Stimulated activated CD4-positive, alpha-beta T cell treated with anti-CD3 and anti-CD28 coated beads, Interleukin-4, amount 100 ng/mL, for 24 hours (primary cell): ENCODE data around the gene METTL25B.
A peak's percentile ranks its signal among the peaks of the same experiment; 100 is the strongest.

Experiments used
- DNase-seq: peaks from one replicate; pipeline ENCODE4 v3.0.0-alpha.2; 2020

Gene METTL25B

DNA sequence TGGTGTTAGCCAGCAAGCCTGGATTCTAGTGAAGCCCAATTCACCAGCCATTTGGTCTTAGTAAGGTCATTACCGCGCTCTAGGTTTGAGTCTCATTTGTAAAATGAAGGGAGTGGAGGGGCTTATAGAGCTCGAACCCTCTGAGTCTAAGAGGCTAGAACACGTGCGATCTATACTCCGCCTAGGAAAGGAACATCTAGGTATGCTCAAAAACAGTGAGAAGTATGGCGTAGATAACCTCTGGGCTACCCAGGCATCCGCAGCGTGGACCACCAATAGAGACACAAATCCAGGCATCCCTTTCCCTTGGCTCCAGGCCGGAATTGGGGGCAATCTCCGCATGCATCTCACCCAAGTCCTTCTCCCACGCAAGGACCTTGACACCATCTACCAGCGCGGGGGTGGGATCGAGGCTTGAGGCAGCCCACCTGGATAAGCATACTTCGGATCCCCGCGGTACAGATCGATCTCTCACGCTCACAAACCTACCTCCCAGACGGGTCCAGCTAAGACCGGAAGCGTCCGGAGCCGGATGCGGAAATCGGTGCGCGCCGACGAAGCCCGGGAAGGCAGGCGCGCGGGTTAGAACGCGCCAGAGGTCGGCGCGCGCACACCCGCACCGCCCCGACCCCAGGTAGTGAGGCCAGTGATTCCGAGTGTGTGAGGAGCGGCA, at the start of gene METTL25B:
Gene METTL25B, plus strand, starts transcription at position 544 of the 673 bp plus-strand sequence. CDS start 636 bp downstream, outside the sequence.
- peak; percentile 81 for DNase-seq

GRCh38 chr1:156680056-156680455, 48.2 kb upstream of the METTL25B start:
- DNase-seq = no peak

DNA sequence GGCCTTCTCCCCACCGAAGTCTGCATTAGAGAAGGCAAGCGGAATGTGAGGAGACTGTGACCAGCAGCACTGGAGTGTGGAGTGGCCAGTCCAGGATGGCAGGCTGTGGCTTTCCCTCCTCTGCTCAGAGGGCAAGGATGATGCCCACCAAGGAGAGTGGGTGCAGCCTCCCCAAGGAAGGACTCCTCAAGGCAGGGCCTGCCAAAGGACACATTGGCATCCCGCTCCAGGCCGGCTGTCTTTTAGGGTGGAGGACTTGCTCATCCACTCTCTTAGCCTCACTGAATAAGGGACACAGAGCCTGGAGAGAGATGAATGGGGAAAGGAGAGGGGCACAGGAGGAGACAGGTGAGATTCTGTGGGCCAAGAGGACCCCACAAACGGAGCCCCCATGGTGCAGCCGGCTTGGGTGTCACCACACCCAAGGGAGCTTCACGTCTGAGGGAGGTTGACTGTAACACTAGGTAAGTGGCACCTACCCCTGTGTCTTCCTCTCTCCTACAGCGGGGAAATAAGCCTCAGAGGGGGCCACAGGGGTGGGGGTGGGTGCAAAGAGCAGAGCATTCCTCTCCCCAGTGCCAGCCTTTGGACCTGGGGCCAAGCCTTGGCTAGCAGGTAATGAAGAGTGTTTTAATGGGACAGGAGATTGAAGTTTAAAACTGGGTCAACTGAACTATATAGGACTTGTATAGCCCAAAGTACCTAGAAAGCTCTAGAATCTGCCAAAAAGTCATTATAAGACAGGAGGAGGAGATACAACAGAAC, 46.9 kb upstream of the METTL25B start:
- no peak for DNase-seq

- no peak for DNase-seq
Measured at GRCh38 chr1:156682166-156682890, 45.9 kb upstream of the METTL25B start.

- DNase-seq = peak; percentile 32
Measured at GRCh38 chr1:156684227-156684782, 44.0 kb upstream of the METTL25B start.

GRCh38 chr1:156689035-156689952, 39.0 kb upstream of the METTL25B start:
- peak; percentile 78 for DNase-seq

GRCh38 chr1:156689953-156690674, 38.2 kb upstream of the METTL25B start:
- no peak for DNase-seq

DNA sequence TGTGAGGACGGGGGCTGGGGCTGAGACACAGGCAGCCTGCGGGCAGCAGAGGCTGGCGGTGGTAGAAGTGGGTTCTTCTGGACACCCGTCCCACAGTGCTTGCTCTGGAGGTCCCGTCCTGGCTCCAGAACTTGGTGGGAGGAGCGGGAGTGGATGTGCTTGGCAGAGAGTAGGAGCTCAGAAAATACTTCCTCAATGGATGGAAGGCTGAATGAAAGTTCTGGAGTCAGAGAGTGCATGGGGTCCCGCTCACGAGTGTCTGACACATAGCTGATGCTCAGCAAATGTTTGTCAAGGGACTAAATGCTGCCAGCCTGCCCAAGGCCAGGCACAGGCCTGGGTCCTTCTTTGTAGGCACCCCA, 37.6 kb upstream of the METTL25B start:
- no peak for DNase-seq

GRCh38 chr1:156691191-156691590, 37.1 kb upstream of the METTL25B start:
- no peak for DNase-seq

DNA sequence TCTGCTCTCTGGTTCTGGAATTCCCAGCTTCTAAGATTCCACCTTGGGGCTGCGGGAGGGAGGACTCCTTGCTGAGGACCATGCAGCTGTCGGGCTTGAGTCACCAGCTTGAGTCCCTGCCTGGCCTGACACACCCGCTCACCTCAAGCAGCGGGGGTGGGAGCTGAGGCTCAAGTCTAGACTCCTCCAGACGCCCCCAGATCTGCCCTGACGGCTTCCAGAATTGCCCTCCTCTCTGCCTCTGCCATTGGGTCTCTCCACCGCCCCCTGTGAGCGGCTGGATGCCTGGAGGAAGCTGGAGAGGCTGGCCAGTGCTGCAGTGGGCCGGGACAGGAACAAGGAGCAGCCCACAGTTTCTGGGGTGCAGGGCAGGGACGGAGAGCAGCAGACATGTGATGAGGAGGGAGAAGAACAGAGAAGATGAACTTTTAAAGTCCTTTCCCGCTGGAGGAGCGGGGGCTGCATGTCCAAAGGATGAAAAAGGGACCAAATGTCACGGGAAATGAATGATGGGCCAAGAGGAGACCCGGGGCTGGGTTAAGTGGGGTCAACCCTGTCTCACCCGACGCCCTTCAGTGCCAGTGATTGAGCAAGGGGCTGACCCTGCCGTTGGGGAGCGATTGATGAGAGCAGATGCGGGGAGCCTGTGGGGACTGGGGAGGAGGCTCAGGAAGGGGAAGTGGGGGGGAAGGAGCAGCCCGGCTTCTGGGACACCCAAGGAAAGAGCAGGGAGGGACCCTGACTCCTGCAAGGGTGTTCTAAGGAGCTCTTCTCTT, 36.4 kb upstream of the METTL25B start:
- no peak for DNase-seq

- no peak for DNase-seq
Measured at GRCh38 chr1:156692441-156692924, 35.8 kb upstream of the METTL25B start.

GRCh38 chr1:156692925-156693847, 35.1 kb upstream of the METTL25B start:
- DNase-seq = no peak

GRCh38 chr1:156693848-156694689, 34.2 kb upstream of the METTL25B start:
- DNase-seq = no peak

DNA sequence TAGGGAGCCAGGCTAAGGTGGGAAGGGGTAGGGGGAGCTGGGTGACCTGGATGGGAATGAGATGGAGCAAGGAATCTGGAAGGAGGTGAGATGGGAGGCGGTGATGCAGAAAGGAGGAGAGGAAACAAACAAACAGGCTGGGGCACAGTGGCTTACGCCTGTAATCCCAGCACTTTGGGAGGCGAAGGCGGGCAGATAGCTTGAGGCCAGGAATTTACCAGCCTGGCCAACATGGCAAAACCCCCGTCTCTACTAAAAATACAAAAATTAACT, 33.6 kb upstream of the METTL25B start:
- DNase-seq = no peak

DNA sequence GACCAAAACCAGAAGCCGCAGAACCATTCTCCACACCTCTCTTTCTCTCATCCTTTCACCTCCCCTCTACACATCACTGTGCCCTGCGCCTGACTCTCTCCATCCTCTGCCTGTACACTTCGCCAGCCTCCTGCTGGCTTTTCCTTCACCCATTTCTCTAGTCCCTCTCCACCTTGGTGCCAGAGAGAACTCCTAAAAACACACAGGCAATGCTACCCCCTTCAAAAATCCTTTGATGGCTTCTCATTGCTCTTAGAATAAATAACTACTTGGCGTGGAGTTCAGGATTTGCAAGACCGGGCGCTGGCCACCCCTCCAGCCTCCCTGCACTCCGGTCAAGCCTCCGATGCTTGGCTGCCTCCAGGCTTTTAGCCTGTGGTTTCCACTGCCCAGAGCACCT, 31.5 kb upstream of the METTL25B start:
- no peak for DNase-seq

GRCh38 chr1:156697481-156697880, 30.8 kb upstream of the METTL25B start:
- no peak for DNase-seq

GRCh38 chr1:156698995-156699394, 29.3 kb upstream of the METTL25B start:
- no peak for DNase-seq

DNA sequence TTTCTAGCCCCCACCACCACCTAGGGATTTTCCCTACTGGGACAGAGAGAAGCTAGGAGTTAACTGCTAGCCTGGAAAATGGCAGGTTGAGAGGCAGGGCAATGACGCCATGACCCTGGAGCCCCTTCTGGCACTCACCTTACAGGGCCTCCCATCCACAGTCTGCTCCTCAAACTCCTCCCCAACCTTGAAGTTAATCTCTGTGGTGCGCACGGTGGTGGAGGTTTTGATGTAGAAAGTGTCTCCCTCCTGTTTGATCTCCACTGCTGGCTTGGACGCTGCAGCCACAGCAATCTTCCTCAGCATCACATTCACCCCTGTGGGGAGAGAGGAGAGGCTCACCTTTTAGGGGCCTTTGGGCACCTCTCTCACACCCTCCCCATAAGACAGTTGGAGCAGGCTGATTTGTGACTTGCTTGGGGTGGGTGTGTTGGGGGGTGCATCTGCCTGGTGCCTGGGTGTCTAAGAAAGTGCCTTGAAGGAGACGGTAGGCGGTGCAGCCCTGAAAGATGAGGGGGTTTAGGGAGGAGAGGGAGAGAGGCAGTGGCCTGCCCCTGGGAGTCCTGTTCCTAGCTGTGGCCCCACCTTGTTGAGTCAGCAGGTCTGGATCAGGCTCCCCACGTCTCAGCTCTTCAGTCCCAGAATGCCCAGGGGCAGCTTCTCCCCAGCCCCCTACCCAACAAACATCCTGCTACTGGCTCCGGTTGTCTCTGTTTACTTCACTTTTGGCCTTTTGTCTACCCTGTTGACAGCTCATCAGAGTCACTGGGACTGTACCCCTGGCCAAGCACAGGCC, 27.3 kb upstream of the METTL25B start:
- DNase-seq = no peak
